Kidney (tissue), 14 donors: ENCODE data around the gene CCDC9. TPM values are rescaled to one million over a fixed set of nuclear protein-coding genes. Genes with fewer than 3 reads are reported as not detected.
A peak's percentile ranks its signal among the peaks of the same experiment; 100 is the strongest.

Source experiments
- DNase-seq, 5 donors: peaks; one replicate each; pipeline ENCODE4 v3.0.0-alpha.2; 2013 to 2020
- FAIRE-seq: peaks from 2 replicates; lab custom pipeline; 2012; peaks lifted over from hg19 to GRCh38; lab: Jason Lieb, UNC
- H3K27ac ChIP-seq, 2 donors: one replicate each; pipeline ENCODE4 v1.7.0; 2013; ENCODE audit warnings: low read depth in 2 of 2, low read length in 2 of 2, inconsistent platforms in 1 of 2
- H3K27me3 ChIP-seq: one replicate; pipeline ENCODE4 v1.7.1; 2013; ENCODE audit warnings: low read length, inconsistent platforms; ENCODE audit not compliant: control insufficient read depth, insufficient read depth
- H3K36me3 ChIP-seq, 3 donors: one replicate each; pipeline versions ENCODE4 v1.7.0 to v1.7.1; 2013; ENCODE audit warnings: low read length in 3 of 3, control low read depth in 1 of 3, inconsistent platforms in 1 of 3; ENCODE audit not compliant: insufficient read depth in 3 of 3, control insufficient read depth in 2 of 3
- H3K4me1 ChIP-seq, 3 donors: one replicate each; pipeline versions ENCODE4 v1.7.0 to v1.7.1; 2013; ENCODE audit warnings: low read length in 3 of 3, inconsistent platforms in 1 of 3, low read depth in 1 of 3; ENCODE audit not compliant: control insufficient read depth in 2 of 3, insufficient read depth in 2 of 3
- H3K4me3 ChIP-seq, 3 donors: one replicate each; pipeline versions ENCODE4 v1.7.0 to v1.8.1; 2013; ENCODE audit warnings: low read length in 3 of 3, control low read depth in 1 of 3, inconsistent platforms in 1 of 3
- H3K9ac ChIP-seq, 3 donors: one replicate each; pipeline versions ENCODE4 v1.7.0 to v1.7.1; 2013; ENCODE audit warnings: low read length in 3 of 3, control low read depth in 1 of 3, inconsistent platforms in 1 of 3
- H3K9me3 ChIP-seq, 3 donors: one replicate each; pipeline versions ENCODE4 v1.7.0 to v1.7.1; 2013; ENCODE audit warnings: low read length in 3 of 3, control low read depth in 1 of 3, inconsistent platforms in 1 of 3; ENCODE audit not compliant: control insufficient read depth in 2 of 3, insufficient read depth in 1 of 3
- CTCF ChIP-seq: IDR thresholded peaks from 3 replicates; pipeline ENCODE4 v1.5.1; 2012; ENCODE audit warnings: mild to moderate bottlenecking, moderate library complexity, borderline replicate concordance; ENCODE audit not compliant: insufficient read depth; ENCODE audit errors: extremely low read depth
- intact Hi-C: fragments of 100-400 bp; cut with DNase I; formaldehyde crosslinking; loops from one replicate; pipeline ENCODE4 v1.11.1; 2022
- polyA plus RNA-seq: library from polyadenylated mRNA; stranded (reverse); fragments of 350-450 nt; fragmentation: Illumina TruSeq; extraction: RNeasy Lipid Tissue Mini Kit (QIAGEN cat#74804); gene quantifications from one replicate; pipeline ENCODE4 v1.2.3, GENCODE V29; 2014; ENCODE audit warnings: low read depth, low replicate concordance; ENCODE audit not compliant: insufficient read depth
- total RNA-seq: library from RNA; stranded (reverse); fragmentation: NEBNext Ultra II Directional; extraction: Animal tissue kit (Norgen Biotek cat#: 25700); gene quantifications from one replicate; pipeline ENCODE4 v1.2.1, GENCODE V29; 2021
- donor health status: control.
- donor health status: control.
- donor health status: control.
- donor health status: control.
- donor health status: control.
- donor health status: DM: yes; HTN: yes; CAD: no.
- donor health status: Normal renal cell carcinoma (clear cell type).

The CCDC9 gene
- total and polyA plus RNA-seq, 2 donors from 2014 or later = 14.0 to 49.0 TPM

- peak; percentile 35 to 81 (median 58) for DNase-seq
- H3K27me3 ChIP-seq = no peaks in the 10 kb centered on the region
- FAIRE-seq = no peak
- peak overlapping the region in 1 of 3 donors; percentile 35 for H3K4me3 ChIP-seq
- H3K9ac ChIP-seq = no peak overlapping the region
- H3K9me3 ChIP-seq = no peaks in the 10 kb centered on the region
- H3K4me1 ChIP-seq = no peaks in the 10 kb centered on the region
- peak; percentile 85 for TF ChIP-seq CTCF
- no peaks in the 10 kb centered on the region for H3K36me3 ChIP-seq
- no peak overlapping the region for H3K27ac ChIP-seq
- intact Hi-C loops = no loop called here
Observed at GRCh38 chr19:47305309-47305751, 49.0 kb downstream of the CCDC9 start.

- H3K27me3 ChIP-seq = no peaks in the 10 kb centered on the region
- H3K36me3 ChIP-seq = no peaks in the 10 kb centered on the region
- no peak overlapping the region for H3K9ac ChIP-seq
- no peak for FAIRE-seq
- intact Hi-C loops = no loop called here
- H3K4me1 ChIP-seq = no peaks in the 10 kb centered on the region
- TF ChIP-seq CTCF = no peak
- DNase-seq = no peak
- H3K27ac ChIP-seq = no peak overlapping the region
- H3K9me3 ChIP-seq = no peaks in the 10 kb centered on the region
- H3K4me3 ChIP-seq = no peak overlapping the region
Observed at GRCh38 chr19:47306303-47306702, 50.0 kb downstream of the CCDC9 start.

GRCh38 chr19:47309038-47309437 lies 52.7 kb downstream of the CCDC9 start:
- Histone ChIP-seq H3K9me3 (no peaks in the 10 kb centered on the region), H3K4me3 (no peak overlapping the region), H3K36me3 (no peaks in the 10 kb centered on the region), H3K27me3 (no peaks in the 10 kb centered on the region), H3K9ac (no peak overlapping the region), H3K27ac (no peak overlapping the region), H3K4me1 (no peaks in the 10 kb centered on the region)
- no peak for FAIRE-seq
- intact Hi-C loops = no loop called here
- DNase-seq = no peak
- TF ChIP-seq CTCF = no peak

- Histone ChIP-seq H3K27me3 (no peaks in the 10 kb centered on the region), H3K27ac (no peak within 1 kb of the TSS), H3K4me3 (no peak within 1 kb of the TSS), H3K4me1 (no peaks in the 10 kb centered on the region), H3K36me3 (no peaks in the 10 kb centered on the region), H3K9me3 (no peaks in the 10 kb centered on the region), H3K9ac (no peak within 1 kb of the TSS)
- no peak for TF ChIP-seq CTCF
- DNase-seq (no peak), FAIRE-seq (no peak)
- intact Hi-C loops = no loop called here
Observed at GRCh38 chr19:47309608-47310007, 53.3 kb downstream of the CCDC9 start, which contains the start of gene C5AR1. Gene C5AR1, plus strand, starts transcription at chr19:47309861. Its CDS starts 35 bp downstream, at chr19:47309896.
